Esophagus muscularis mucosa (tissue), 3 donors: Measurements from ENCODE around the gene COA3.

Experiments
- POLR2A ChIP-seq: fragments of 450-650 bp; IDR thresholded peaks from one replicate; pipeline ENCODE4 v1.6.1; 2017; ENCODE audit warnings: antibody characterized with exemption, moderate library complexity, mild to moderate bottlenecking, low read depth
- TF ChIP-seq, protein P1 (sequence below), 3 experiments: fragments of 200-600 bp in 2 of 3; fragments of 450-650 bp in 1 of 3; sonication (generic) in 2 of 3; IDR thresholded peaks; one replicate each; pipeline ENCODE4 v1.5.1; 2017 to 2019; ENCODE audit warnings: antibody characterized with exemption in 3 of 3, mild to moderate bottlenecking in 2 of 3, moderate library complexity in 1 of 3

GRCh38 chr17:42845556-42845917 is 47.0 kb upstream of the COA3 start:
- TF ChIP-seq, protein P1, sequence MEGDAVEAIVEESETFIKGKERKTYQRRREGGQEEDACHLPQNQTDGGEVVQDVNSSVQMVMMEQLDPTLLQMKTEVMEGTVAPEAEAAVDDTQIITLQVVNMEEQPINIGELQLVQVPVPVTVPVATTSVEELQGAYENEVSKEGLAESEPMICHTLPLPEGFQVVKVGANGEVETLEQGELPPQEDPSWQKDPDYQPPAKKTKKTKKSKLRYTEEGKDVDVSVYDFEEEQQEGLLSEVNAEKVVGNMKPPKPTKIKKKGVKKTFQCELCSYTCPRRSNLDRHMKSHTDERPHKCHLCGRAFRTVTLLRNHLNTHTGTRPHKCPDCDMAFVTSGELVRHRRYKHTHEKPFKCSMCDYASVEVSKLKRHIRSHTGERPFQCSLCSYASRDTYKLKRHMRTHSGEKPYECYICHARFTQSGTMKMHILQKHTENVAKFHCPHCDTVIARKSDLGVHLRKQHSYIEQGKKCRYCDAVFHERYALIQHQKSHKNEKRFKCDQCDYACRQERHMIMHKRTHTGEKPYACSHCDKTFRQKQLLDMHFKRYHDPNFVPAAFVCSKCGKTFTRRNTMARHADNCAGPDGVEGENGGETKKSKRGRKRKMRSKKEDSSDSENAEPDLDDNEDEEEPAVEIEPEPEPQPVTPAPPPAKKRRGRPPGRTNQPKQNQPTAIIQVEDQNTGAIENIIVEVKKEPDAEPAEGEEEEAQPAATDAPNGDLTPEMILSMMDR (IDR thresholded peaks at IDR 0.05) = no peak
- no peak for TF ChIP-seq POLR2A
